Activated T-cell treated with anti-CD3 and anti-CD28 coated beads, Interleukin-2, amount 50 U/mL, for 1 hour (primary cell): Measurements from ENCODE around the gene PCNP.
"Not testable (repeated sequence)": the region's sequence is repeated elsewhere in the genome, so short reads cannot be mapped to it uniquely, and the experiment has no call there.

Source experiments
- DNase-seq: peaks from one replicate; pipeline ENCODE4 v3.0.0-alpha.2; 2020

The PCNP gene

GRCh38 chr3:101634591-101635196 lies 60.7 kb downstream of the PCNP start:
- no peak for DNase-seq

- DNase-seq = no peak
Observed at GRCh38 chr3:101635345-101635744, 61.4 kb downstream of the PCNP start.

- DNase-seq = peak; percentile 68
Observed at GRCh38 chr3:101635954-101636798, 62.2 kb downstream of the PCNP start.

- no peak for DNase-seq
Observed at GRCh38 chr3:101637451-101637850, 63.5 kb downstream of the PCNP start.

GRCh38 chr3:101638261-101638745 lies 64.3 kb downstream of the PCNP start:
- no peak for DNase-seq

- DNase-seq = no peak
Observed at GRCh38 chr3:101639280-101639963, 65.4 kb downstream of the PCNP start.

DNA sequence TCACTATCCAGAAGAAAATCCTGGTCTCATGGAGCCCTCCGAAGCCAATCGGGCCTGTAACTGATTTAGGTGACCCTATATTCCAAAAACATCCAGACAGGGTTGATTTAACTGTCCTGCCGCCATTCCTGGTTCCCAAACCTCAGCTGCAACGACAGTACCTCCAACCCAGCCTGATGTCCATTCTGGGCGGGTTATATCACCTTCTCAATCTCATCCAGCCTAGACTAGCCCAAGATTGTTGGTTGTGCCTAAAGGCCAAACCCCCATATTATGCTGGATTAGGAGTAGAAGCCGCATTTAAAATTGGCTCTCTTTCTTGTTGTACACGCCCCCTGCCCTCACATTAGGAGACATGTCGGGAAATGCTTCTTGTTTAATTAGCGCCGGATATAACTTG lies 66.3 kb downstream of the PCNP start:
- no peak for DNase-seq

DNA sequence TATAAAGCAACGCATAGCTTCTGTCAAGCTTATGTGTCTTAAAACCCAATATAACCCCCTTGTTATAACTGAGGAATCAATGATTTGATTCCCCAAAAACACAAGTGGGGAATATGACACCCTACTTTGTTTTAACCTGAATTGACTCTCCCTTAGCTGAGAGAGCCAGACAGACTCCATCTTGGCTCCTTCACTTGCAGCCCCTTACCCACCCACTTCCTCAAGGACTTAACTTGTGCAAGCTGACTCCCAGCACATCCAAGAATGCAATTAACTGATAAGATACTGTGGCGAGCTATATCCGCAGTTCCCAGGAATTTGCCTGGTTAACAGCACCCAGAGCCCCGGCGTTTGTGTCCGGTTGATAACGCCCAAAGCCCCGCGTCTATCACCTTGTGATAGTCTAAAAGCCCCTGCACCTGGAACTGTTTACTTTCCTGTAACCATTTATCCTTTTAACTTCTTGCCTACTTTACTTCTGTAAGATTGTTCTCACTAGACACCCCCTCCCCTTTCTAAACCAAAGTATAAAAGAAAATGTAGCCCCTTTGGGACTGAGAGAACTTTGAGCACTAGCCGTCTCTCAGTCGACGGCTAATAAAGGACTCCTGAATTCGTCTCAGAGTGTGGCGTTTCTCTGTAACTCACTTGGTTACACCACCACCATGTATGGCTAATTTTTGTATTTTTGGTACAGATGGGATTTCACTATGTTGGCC lies 67.6 kb downstream of the PCNP start:
- DNase-seq = not testable (repeated sequence)

GRCh38 chr3:101642441-101642840 lies 68.5 kb downstream of the PCNP start:
- DNase-seq = no peak

GRCh38 chr3:101643009-101643844 lies 69.2 kb downstream of the PCNP start:
- DNase-seq = no peak
